ENCODE measurements around the gene BFSP1.

BFSP1 gene

DNA sequence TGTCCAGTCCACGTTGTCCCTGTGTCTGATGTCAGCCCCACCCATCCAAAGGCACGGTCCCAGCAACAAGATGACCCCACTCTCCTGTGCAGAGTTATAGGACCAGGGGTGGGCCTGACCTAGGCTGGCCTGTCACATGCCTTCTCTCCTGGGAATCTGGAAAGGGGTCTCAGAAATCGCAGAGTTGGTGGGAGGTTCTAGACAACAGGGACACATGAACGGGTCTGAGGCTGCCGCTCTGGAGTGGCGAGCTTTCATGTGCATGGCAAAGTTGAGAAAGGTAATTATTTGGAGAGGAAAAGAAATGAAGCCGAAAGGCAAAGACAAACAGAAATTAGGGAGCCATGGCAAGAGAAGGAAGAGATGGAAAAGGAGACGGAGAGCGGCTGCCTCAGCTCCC, 29.5 kb downstream of the BFSP1 start:
- no peak overlapping the region for H3K9ac ChIP-seq (ENCODE audit: low read depth, low read length)
- H3K27me3 ChIP-seq (ENCODE audit: control insufficient read depth, insufficient read depth, low read length): no peaks in the 10 kb centered on the region
- no peaks in the 10 kb centered on the region for H3K9me3 ChIP-seq (ENCODE audit: control insufficient read depth, insufficient read depth, low read length)
- no peak overlapping the region for H3K4me3 ChIP-seq (ENCODE audit: low read depth, low read length)
- H3K4me1 ChIP-seq (ENCODE audit: control insufficient read depth, insufficient read depth, low read length): no peaks in the 10 kb centered on the region
- H3K36me3 ChIP-seq (ENCODE audit: control insufficient read depth, insufficient read depth, low read length): no peaks in the 10 kb centered on the region

- H3K36me3 ChIP-seq (ENCODE audit: control insufficient read depth, insufficient read depth, low read length): no peaks in the 10 kb centered on the region
- H3K4me1 ChIP-seq (ENCODE audit: control insufficient read depth, insufficient read depth, low read length): no peaks in the 10 kb centered on the region
- H3K27me3 ChIP-seq (ENCODE audit: control insufficient read depth, insufficient read depth, low read length): no peaks in the 10 kb centered on the region
- H3K4me3 ChIP-seq (ENCODE audit: low read depth, low read length): no peak overlapping the region
- no peaks in the 10 kb centered on the region for H3K9me3 ChIP-seq (ENCODE audit: control insufficient read depth, insufficient read depth, low read length)
- no peak overlapping the region for H3K9ac ChIP-seq (ENCODE audit: low read depth, low read length)
Measured at GRCh38 chr20:17500826-17501225, 30.4 kb downstream of the BFSP1 start.

- H3K4me3 ChIP-seq (ENCODE audit: low read depth, low read length): no peak overlapping the region
- H3K9me3 ChIP-seq (ENCODE audit: control insufficient read depth, insufficient read depth, low read length): no peaks in the 10 kb centered on the region
- H3K4me1 ChIP-seq (ENCODE audit: control insufficient read depth, insufficient read depth, low read length): no peaks in the 10 kb centered on the region
- no peaks in the 10 kb centered on the region for H3K36me3 ChIP-seq (ENCODE audit: control insufficient read depth, insufficient read depth, low read length)
- no peak overlapping the region for H3K9ac ChIP-seq (ENCODE audit: low read depth, low read length)
- H3K27me3 ChIP-seq (ENCODE audit: control insufficient read depth, insufficient read depth, low read length): no peaks in the 10 kb centered on the region
Measured at GRCh38 chr20:17500271-17500670, 30.9 kb downstream of the BFSP1 start.

DNA sequence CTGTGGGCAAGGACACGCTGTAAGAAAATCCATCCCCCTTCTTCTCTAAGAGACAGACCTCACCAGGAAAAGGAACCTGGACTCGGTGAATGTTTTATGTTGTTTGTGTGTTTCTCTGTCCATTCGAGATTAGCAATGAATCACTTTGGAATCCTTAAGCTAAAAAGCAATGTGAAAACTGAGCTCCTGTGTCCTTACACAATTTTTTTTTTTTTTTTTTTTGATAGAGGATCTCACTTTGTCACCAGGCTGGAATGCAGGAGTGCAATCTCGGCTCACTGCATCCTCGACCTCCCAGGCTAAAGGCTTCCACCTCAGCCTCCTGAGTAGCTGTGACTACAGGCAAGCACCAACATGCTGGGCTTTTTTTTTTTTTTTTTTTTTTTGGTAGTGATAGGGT, 32.1 kb downstream of the BFSP1 start:
- no peaks in the 10 kb centered on the region for H3K4me1 ChIP-seq (ENCODE audit: control insufficient read depth, insufficient read depth, low read length)
- no peaks in the 10 kb centered on the region for H3K9me3 ChIP-seq (ENCODE audit: control insufficient read depth, insufficient read depth, low read length)
- H3K9ac ChIP-seq (ENCODE audit: low read depth, low read length): no peak overlapping the region
- H3K36me3 ChIP-seq (ENCODE audit: control insufficient read depth, insufficient read depth, low read length): no peaks in the 10 kb centered on the region
- no peaks in the 10 kb centered on the region for H3K27me3 ChIP-seq (ENCODE audit: control insufficient read depth, insufficient read depth, low read length)
- H3K4me3 ChIP-seq (ENCODE audit: low read depth, low read length): no peak overlapping the region

DNA sequence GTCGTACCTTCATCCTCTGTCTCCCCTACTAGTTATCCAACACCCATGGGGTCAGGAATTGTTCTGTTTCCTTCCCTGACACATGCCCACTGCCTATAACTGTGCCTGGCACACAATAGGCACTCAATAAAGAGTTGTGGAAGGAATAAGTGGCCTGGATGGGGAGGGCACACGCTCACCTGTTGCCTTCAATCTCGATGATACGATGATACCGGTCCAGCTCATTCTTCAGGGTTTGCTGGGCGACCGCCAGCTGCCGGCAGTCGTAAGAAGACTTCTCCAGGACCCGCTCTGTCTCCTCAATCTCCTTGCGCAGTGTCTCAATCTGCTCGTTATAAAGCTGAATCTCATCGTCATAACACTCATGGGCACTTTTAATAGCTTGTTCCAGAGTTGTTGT, 32.5 kb downstream of the BFSP1 start:
- Histone ChIP-seq H3K9ac (ENCODE audit: low read depth, low read length) (no peak overlapping the region), H3K9me3 (ENCODE audit: control insufficient read depth, insufficient read depth, low read length) (no peaks in the 10 kb centered on the region), H3K4me3 (ENCODE audit: low read depth, low read length) (no peak overlapping the region), H3K27me3 (ENCODE audit: control insufficient read depth, insufficient read depth, low read length) (no peaks in the 10 kb centered on the region), H3K36me3 (ENCODE audit: control insufficient read depth, insufficient read depth, low read length) (no peaks in the 10 kb centered on the region), H3K4me1 (ENCODE audit: control insufficient read depth, insufficient read depth, low read length) (no peaks in the 10 kb centered on the region)

DNA sequence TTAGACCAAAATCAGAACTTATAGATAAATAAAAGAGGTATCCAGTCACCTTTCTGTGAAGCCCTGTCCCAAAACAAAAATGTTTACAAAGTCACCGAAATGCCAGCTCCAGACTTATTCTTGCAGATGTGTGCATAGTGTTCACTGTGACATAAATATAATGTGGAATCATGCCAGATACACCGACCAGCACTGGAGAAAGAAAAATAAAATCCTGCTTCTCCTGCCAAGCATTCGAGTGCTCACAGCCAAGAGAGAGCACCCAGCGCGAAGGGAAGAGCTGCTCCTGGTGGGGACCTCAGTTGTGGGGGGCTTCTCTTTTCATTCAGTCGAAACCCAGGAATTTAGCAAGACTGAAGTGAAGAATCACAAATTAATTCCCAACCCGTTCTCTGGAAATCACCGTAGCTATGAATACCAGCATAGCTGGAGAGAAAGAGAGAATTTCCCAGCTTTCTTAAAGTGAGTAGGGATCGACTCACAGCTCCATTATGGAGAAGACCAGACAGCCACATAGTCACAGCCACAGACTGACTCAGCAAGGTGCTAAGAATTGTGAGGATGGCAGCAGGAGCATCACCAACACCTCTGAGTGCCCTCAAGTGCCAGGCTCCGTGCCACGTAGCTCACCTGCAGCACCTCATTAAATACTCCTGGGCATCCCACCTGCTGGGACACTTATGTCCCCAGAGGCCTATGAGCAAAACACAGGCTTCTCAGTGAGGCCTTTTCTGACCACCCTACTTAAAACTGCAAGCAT, 33.2 kb downstream of the BFSP1 start:
- H3K4me3 ChIP-seq (ENCODE audit: low read depth, low read length): no peak overlapping the region
- H3K4me1 ChIP-seq (ENCODE audit: control insufficient read depth, insufficient read depth, low read length): no peaks in the 10 kb centered on the region
- no peaks in the 10 kb centered on the region for H3K36me3 ChIP-seq (ENCODE audit: control insufficient read depth, insufficient read depth, low read length)
- no peaks in the 10 kb centered on the region for H3K9me3 ChIP-seq (ENCODE audit: control insufficient read depth, insufficient read depth, low read length)
- H3K27me3 ChIP-seq (ENCODE audit: control insufficient read depth, insufficient read depth, low read length): no peaks in the 10 kb centered on the region
- no peak overlapping the region for H3K9ac ChIP-seq (ENCODE audit: low read depth, low read length)

DNA sequence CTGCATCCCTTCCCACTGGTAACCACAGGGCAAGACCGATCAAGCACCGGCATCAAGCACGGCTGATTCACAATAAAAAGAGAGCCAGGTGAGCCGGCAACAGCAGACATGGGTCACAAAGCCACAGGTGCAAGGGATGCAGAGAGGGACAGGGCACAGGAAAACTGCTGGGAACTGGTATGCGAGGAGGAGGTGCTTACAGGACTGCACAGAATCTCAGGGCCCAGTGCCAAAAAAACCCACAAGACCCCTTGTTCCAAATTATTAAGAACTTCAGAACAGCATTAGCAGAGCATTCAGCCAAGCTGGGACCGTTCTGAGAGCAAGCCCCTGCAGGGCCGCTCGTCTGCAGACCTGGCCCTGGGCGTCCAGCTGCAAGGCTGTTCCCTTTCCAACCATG, 35.4 kb downstream of the BFSP1 start:
- H3K36me3 ChIP-seq (ENCODE audit: control insufficient read depth, insufficient read depth, low read length): no peaks in the 10 kb centered on the region
- H3K9ac ChIP-seq (ENCODE audit: low read depth, low read length): no peak overlapping the region
- H3K9me3 ChIP-seq (ENCODE audit: control insufficient read depth, insufficient read depth, low read length): no peaks in the 10 kb centered on the region
- H3K4me3 ChIP-seq (ENCODE audit: low read depth, low read length): no peak overlapping the region
- no peaks in the 10 kb centered on the region for H3K4me1 ChIP-seq (ENCODE audit: control insufficient read depth, insufficient read depth, low read length)
- H3K27me3 ChIP-seq (ENCODE audit: control insufficient read depth, insufficient read depth, low read length): no peaks in the 10 kb centered on the region

DNA sequence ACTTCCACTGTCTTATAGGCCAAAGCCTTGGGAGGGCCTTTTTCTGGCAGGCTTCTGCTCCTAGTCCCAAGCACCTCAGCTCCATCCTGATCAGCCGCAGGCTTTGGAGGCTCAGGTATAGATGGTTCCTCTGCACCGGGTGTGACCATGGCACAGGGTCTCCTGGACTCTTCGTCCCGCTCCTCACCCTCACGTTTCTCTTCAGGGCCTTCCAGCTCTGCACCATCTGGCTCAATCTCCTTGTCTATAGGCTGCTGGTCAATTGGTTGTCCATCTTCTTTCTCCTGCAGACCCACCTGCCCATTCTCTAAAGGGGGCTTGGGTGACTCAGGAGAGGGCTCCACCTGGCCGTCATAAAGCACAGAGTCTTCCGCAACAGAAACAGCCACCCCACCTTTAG, 37.0 kb downstream of the BFSP1 start:
- Histone ChIP-seq H3K27me3 (ENCODE audit: control insufficient read depth, insufficient read depth, low read length) (no peaks in the 10 kb centered on the region), H3K36me3 (ENCODE audit: control insufficient read depth, insufficient read depth, low read length) (no peaks in the 10 kb centered on the region), H3K4me3 (ENCODE audit: low read depth, low read length) (no peak overlapping the region), H3K9me3 (ENCODE audit: control insufficient read depth, insufficient read depth, low read length) (no peaks in the 10 kb centered on the region), H3K9ac (ENCODE audit: low read depth, low read length) (no peak overlapping the region), H3K4me1 (ENCODE audit: control insufficient read depth, insufficient read depth, low read length) (no peaks in the 10 kb centered on the region)

DNA sequence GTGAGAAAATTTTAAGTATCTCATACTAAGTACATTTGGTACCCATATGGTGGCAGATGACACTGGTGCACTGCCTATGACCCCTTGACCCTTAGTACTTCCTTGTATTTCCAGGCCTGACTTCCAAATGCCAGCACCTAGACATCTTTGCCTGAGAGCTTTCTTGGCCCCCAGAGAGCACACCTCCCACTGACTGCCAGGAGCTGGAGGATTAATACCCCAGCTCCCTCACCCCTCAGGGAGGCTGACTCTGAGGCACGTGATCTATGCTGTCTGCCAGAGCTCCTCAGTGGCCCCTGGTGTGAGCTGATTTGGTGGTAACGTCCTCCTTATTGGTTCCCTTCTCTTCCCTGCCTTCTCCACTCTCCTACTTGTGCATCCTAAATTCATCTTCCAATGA, 38.0 kb downstream of the BFSP1 start:
- no peaks in the 10 kb centered on the region for H3K36me3 ChIP-seq (ENCODE audit: control insufficient read depth, insufficient read depth, low read length)
- H3K9me3 ChIP-seq (ENCODE audit: control insufficient read depth, insufficient read depth, low read length): no peaks in the 10 kb centered on the region
- H3K4me3 ChIP-seq (ENCODE audit: low read depth, low read length): no peak overlapping the region
- H3K4me1 ChIP-seq (ENCODE audit: control insufficient read depth, insufficient read depth, low read length): no peaks in the 10 kb centered on the region
- H3K27me3 ChIP-seq (ENCODE audit: control insufficient read depth, insufficient read depth, low read length): no peaks in the 10 kb centered on the region
- H3K9ac ChIP-seq (ENCODE audit: low read depth, low read length): no peak overlapping the region

GRCh38 chr20:17491488-17491887, 39.7 kb downstream of the BFSP1 start:
- H3K4me1 ChIP-seq (ENCODE audit: control insufficient read depth, insufficient read depth, low read length): no peaks in the 10 kb centered on the region
- no peaks in the 10 kb centered on the region for H3K27me3 ChIP-seq (ENCODE audit: control insufficient read depth, insufficient read depth, low read length)
- H3K4me3 ChIP-seq (ENCODE audit: low read depth, low read length): no peak overlapping the region
- no peak overlapping the region for H3K9ac ChIP-seq (ENCODE audit: low read depth, low read length)
- no peaks in the 10 kb centered on the region for H3K36me3 ChIP-seq (ENCODE audit: control insufficient read depth, insufficient read depth, low read length)
- H3K9me3 ChIP-seq (ENCODE audit: control insufficient read depth, insufficient read depth, low read length): no peaks in the 10 kb centered on the region

DNA sequence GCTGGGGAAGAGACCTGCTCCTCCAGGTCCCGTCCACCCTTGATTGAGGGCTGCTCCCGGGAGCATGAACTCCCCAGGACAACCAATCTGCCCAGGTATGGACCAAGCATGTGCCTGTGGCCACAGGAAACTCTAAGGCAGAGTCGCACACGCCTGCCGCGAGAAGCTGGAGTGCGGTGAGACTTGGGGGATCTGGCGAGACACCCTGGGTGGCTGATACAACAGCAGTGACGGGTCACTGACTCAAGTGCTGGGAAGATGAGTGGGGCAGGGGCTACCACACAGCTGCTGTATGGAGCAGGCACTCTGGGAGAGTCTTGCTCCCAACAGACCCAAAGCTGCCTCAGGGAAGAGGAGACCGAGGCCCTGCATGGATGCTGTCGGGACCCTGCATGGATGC, 40.1 kb downstream of the BFSP1 start:
- Histone ChIP-seq H3K4me1 (ENCODE audit: control insufficient read depth, insufficient read depth, low read length) (no peaks in the 10 kb centered on the region), H3K9me3 (ENCODE audit: control insufficient read depth, insufficient read depth, low read length) (no peaks in the 10 kb centered on the region), H3K27me3 (ENCODE audit: control insufficient read depth, insufficient read depth, low read length) (no peaks in the 10 kb centered on the region), H3K4me3 (ENCODE audit: low read depth, low read length) (no peak overlapping the region), H3K36me3 (ENCODE audit: control insufficient read depth, insufficient read depth, low read length) (no peaks in the 10 kb centered on the region), H3K9ac (ENCODE audit: low read depth, low read length) (no peak overlapping the region)

- no peaks in the 10 kb centered on the region for H3K36me3 ChIP-seq (ENCODE audit: control insufficient read depth, insufficient read depth, low read length)
- H3K9ac ChIP-seq (ENCODE audit: low read depth, low read length): no peak overlapping the region
- H3K9me3 ChIP-seq (ENCODE audit: control insufficient read depth, insufficient read depth, low read length): no peaks in the 10 kb centered on the region
- no peaks in the 10 kb centered on the region for H3K4me1 ChIP-seq (ENCODE audit: control insufficient read depth, insufficient read depth, low read length)
- H3K4me3 ChIP-seq (ENCODE audit: low read depth, low read length): no peak overlapping the region
- no peaks in the 10 kb centered on the region for H3K27me3 ChIP-seq (ENCODE audit: control insufficient read depth, insufficient read depth, low read length)
Measured at GRCh38 chr20:17490501-17490900, 40.7 kb downstream of the BFSP1 start.
